ENCODE data around the gene TSSK3.

The TSSK3 gene

DNA sequence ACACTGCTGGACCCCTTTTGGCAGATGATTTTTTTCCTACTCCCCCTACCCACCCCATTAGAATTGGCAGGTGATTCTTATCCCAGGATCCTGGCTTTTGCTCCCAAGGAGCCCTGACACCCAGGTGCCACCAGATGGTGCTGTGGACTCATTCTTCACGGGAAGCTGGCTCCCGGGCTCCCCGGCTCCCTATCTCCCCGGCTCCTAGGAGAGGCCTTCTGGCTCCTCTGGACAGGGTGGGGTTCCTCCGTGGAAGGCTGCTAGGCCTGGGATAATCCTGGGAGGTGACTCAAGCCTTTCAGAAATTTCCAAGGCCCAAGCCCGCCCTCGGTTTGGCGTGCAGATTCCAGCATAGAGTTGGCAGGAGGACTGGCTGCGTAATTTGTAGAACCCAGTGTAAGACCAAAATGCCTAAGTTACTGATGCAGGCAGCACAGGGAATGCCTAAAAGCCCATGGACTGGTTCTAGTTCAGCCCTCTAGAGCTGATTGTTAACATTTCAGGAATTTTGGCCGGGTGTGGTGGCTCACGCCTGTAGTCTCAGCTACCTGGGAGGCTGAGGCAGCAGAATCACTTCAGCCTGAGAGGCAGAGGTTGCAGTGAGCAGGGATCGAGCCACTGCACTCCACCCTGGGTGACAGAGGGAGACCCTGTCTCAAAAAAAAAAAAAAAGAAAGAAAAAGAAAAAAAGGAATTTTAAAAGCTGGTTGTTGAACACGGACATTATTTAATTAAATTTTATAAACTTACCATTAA, 38.7 kb downstream of the TSSK3 start:
- DNase-seq (ENCODE audit: low spot score) = peak; percentile 93

DNA sequence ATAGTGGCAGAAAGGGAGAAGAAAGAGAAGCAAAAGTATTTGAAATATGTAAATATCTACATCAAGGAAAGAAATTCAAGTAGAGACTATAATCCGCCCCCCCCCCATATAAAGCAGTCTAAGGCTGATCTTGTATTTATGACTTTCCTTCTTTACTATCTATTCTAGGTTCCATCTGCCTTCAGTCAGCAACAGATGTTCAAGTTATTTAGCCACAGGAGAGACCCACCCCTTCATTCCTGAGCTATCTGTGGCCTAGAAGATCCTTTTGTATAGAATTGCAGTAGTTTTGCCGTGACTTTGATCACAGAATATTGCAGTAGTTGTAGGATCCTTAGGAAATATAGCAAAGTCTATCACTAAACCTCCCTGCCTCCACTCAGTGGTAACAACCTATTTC, 42.6 kb downstream of the TSSK3 start:
- no peak for DNase-seq (ENCODE audit: low spot score)

DNA sequence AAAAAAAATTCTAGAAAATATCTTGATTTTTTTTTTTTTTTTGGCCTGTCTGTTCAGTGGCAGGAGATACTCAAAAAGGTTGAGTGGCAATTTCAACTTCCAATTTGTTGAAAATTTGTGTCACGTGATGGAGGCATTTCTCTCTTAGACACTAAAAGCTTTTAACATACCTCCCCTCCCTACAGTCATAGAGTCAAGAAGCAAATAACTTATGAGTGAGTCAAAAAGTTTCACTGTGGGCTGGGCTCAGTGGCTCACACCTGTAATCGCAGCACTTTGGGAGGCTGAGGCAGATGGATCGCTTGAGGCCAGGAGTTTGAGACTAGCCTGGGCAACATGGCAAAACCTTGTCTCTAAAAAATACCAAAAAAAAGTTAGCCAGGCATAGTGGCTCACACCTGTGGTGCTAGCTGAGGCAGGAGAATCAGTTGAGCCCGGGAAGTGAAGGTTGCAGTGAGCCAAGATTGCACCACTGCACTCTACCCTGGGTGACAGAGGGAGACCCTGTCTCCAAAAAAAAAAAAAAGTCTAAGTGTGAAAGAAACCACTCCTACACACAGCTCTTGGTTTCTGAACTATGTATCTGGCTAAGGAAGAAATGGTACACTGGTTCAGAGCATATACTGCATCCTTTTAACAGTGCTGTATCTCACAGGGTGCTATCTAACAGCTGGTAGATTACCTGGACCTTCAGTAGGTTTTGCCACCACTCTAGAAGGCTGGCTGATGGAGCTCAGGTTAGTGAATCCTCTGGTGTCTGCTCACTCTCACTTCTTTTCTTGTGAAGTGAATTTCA, 43.5 kb downstream of the TSSK3 start:
- DNase-seq (ENCODE audit: low spot score) = no peak

DNA sequence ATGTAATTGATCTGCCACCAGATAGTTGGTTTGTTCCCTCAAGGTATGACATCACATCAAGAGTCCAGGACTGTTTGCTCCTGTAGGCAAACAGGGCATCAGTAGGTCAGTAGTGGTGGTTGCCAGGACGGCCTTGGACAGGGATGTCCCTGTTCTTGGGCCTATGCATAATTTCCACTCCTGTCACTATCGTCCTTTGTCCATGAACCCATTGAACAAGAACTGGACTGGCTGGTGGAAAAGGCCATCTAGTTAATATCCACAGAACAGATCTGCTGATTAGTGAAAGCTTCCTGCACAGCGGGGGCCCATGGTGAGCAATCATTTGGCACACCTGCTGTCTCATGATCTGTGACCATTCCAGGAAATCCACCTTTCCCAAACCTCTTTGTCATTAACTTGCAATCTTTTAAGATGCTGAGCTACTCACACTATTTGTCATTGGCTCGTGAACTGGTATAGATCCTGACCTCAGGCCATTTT, 44.3 kb downstream of the TSSK3 start:
- no peak for DNase-seq (ENCODE audit: low spot score)

DNA sequence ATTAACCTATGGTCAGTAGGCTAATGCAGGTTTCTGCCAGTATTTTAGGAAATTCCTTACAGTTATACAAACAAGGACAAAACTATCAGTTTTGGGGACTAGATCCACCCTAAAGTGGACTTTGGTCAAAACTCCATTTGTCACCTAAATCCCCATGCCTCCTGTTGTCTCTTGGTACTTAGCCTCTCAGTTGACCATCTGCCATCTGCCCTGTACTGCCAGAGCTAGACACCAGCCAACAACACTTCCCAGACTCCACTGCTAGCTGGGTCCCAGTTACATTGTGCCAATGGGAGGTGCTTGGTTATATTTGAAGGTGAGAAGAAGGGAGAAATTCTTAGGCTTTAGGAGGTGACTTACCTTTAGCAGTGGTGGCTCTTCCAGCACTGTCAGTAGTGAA, 48.9 kb downstream of the TSSK3 start:
- no peak for DNase-seq (ENCODE audit: low spot score)

DNA sequence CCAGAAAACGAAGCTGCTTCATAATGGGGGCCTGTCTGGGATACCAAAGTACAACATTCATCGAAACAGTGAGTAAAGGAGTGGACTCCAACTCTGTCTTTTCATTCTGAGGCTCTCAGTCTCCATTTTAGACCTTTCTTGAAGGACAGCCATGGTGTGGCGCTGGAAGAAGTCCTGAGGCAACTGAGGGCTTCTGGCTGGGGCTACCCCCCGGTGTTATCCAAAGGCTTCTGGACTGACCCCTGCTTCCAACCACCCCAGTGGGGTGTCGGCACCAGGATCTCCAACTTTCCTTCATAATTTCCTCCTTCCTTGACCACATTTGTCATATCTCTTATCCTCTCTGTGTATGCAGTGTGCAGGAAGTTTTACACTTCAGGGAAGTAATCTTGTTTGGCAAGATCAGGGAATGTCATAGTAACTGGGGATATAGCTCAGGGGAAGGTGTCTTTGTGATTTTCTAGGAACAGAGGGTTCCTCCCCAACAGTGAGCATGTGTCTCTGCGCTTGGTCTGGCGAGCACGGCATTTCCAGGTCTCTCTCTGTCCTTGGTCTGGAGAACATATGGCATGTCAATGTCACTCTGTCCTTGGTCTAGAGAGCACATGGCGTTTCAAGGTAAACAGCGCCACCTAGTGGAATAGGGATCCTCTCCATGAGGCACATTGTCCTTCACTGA, 51.3 kb downstream of the TSSK3 start:
- DNase-seq (ENCODE audit: low spot score) = peak; percentile 64
